ENCODE data around the gene LDLRAD3. TPM values are rescaled to one million over a fixed set of nuclear protein-coding genes. Genes with fewer than 3 reads are reported as not detected.
"Not testable (repeated sequence)": the region's sequence is repeated elsewhere in the genome, so short reads cannot be mapped to it uniquely, and the experiment has no call there.

The LDLRAD3 gene
- total RNA-seq, 1 experiment from 2014 or later: 38.8 TPM

GRCh38 chr11:36187622-36188021 is 243.8 kb downstream of the LDLRAD3 start:
- no peaks in the 10 kb centered on the region; the same call in 1 of the 2 replicates for H3K36me3 ChIP-seq
- H3K9me3 ChIP-seq (replicated peaks): no peaks in the 10 kb centered on the region
- no peaks in the 10 kb centered on the region for H3K27me3 ChIP-seq
- H3K4me1 ChIP-seq: peaks cover 6% of the 10 kb centered on the region
- no peak for DNase-seq
- H3K27ac ChIP-seq: no peak overlapping the region
- no peak overlapping the region for H3K4me3 ChIP-seq

- not testable (repeated sequence) for H3K9me3 ChIP-seq (replicated peaks); H3K27me3 ChIP-seq; H3K4me1 ChIP-seq; H3K27ac ChIP-seq; H3K4me3 ChIP-seq; H3K36me3 ChIP-seq; DNase-seq
These were observed 245.9 kb downstream of the LDLRAD3 start for GRCh38 chr11:36189735-36190134.

GRCh38 chr11:36191941-36192340 is 248.1 kb downstream of the LDLRAD3 start:
- Histone ChIP-seq H3K9me3 (replicated peaks) (no peaks in the 10 kb centered on the region), H3K4me1 (peaks cover 17% of the 10 kb centered on the region), H3K27me3 (no peaks in the 10 kb centered on the region), H3K4me3 (no peak overlapping the region), H3K36me3 (no peaks in the 10 kb centered on the region; the same call in 1 of the 2 replicates), H3K27ac (no peak overlapping the region)
- no peak for DNase-seq

GRCh38 chr11:36192425-36193289 is 248.8 kb downstream of the LDLRAD3 start:
- H3K9me3 ChIP-seq (replicated peaks): no peaks in the 10 kb centered on the region
- DNase-seq: no peak
- no peak overlapping the region for H3K27ac ChIP-seq
- no peaks in the 10 kb centered on the region; the same call in 1 of the 2 replicates for H3K36me3 ChIP-seq
- H3K4me3 ChIP-seq: no peak overlapping the region
- H3K4me1 ChIP-seq: peaks cover 17% of the 10 kb centered on the region
- H3K27me3 ChIP-seq: no peaks in the 10 kb centered on the region

- DNase-seq: no peak
- no peaks in the 10 kb centered on the region for H3K9me3 ChIP-seq (replicated peaks)
- H3K27me3 ChIP-seq: no peaks in the 10 kb centered on the region
- H3K4me1 ChIP-seq: peaks cover 17% of the 10 kb centered on the region
- H3K4me3 ChIP-seq: no peak overlapping the region
- no peaks in the 10 kb centered on the region; the same call in 1 of the 2 replicates for H3K36me3 ChIP-seq
- H3K27ac ChIP-seq: no peak overlapping the region
These were observed 249.4 kb downstream of the LDLRAD3 start for GRCh38 chr11:36193290-36193619.

GRCh38 chr11:36193721-36194120 is 249.9 kb downstream of the LDLRAD3 start:
- no peak for DNase-seq
- no peak overlapping the region for H3K27ac ChIP-seq

GRCh38 chr11:36195496-36196354 is 251.9 kb downstream of the LDLRAD3 start:
- peak; percentile 22 to 51 for DNase-seq
- no peaks in the 10 kb centered on the region for H3K27me3 ChIP-seq

More at GRCh38 chr11:36193721-36194120, 249.9 kb downstream of the LDLRAD3 start:
- peaks cover 3% of the 10 kb centered on the region for H3K36me3 ChIP-seq
- H3K4me3 ChIP-seq: no peak overlapping the region
- H3K27me3 ChIP-seq: no peaks in the 10 kb centered on the region
- H3K4me1 ChIP-seq: peaks cover 17% of the 10 kb centered on the region
- no peaks in the 10 kb centered on the region for H3K9me3 ChIP-seq (replicated peaks)

GRCh38 chr11:36196411-36196998 is 252.6 kb downstream of the LDLRAD3 start:
- DNase-seq: peak; percentile 7 to 48
- H3K27ac ChIP-seq: peak overlapping the region; percentile 47
- peaks cover 12% of the 10 kb centered on the region for H3K36me3 ChIP-seq
- H3K4me1 ChIP-seq: peaks cover 17% of the 10 kb centered on the region
- H3K4me3 ChIP-seq: no peak overlapping the region
- H3K27me3 ChIP-seq: no peaks in the 10 kb centered on the region
- no peaks in the 10 kb centered on the region for H3K9me3 ChIP-seq (replicated peaks)

More at GRCh38 chr11:36195496-36196354, 251.9 kb downstream of the LDLRAD3 start:
- Histone ChIP-seq H3K4me1 (peaks cover 17% of the 10 kb centered on the region), H3K36me3 (peaks cover 12% of the 10 kb centered on the region), H3K4me3 (no peak overlapping the region), H3K9me3 (replicated peaks) (no peaks in the 10 kb centered on the region), H3K27ac (peak overlapping the region; percentile 47)

- Histone ChIP-seq H3K27me3 (no peaks in the 10 kb centered on the region), H3K9me3 (replicated peaks) (no peaks in the 10 kb centered on the region), H3K36me3 (peaks cover 14% of the 10 kb centered on the region), H3K27ac (no peak overlapping the region), H3K4me3 (no peak overlapping the region), H3K4me1 (peaks cover 5% of the 10 kb centered on the region; the same call in 1 of the 2 replicates)
- no peak for DNase-seq
These were observed 257.5 kb downstream of the LDLRAD3 start for GRCh38 chr11:36201411-36201810.

GRCh38 chr11:36205536-36205935 is 261.7 kb downstream of the LDLRAD3 start:
- H3K36me3 ChIP-seq: peaks cover 7% of the 10 kb centered on the region; the same call in 1 of the 2 replicates
- H3K4me3 ChIP-seq: no peak overlapping the region
- no peaks in the 10 kb centered on the region for H3K9me3 ChIP-seq (replicated peaks)
- DNase-seq: no peak
- no peaks in the 10 kb centered on the region for H3K4me1 ChIP-seq
- H3K27me3 ChIP-seq: no peaks in the 10 kb centered on the region
- H3K27ac ChIP-seq: no peak overlapping the region

- Histone ChIP-seq H3K4me1 (no peaks in the 10 kb centered on the region), H3K27ac (no peak overlapping the region), H3K27me3 (no peaks in the 10 kb centered on the region), H3K9me3 (replicated peaks) (no peaks in the 10 kb centered on the region), H3K36me3 (peaks cover 4% of the 10 kb centered on the region; the same call in 1 of the 2 replicates), H3K4me3 (no peak overlapping the region)
- DNase-seq: no peak
These were observed 266.7 kb downstream of the LDLRAD3 start for GRCh38 chr11:36210529-36210928.

- H3K36me3 ChIP-seq: peaks cover 2% of the 10 kb centered on the region
- no peaks in the 10 kb centered on the region for H3K9me3 ChIP-seq (replicated peaks)
- H3K4me3 ChIP-seq: no peak overlapping the region
- H3K27ac ChIP-seq: no peak overlapping the region
- no peaks in the 10 kb centered on the region for H3K4me1 ChIP-seq
- H3K27me3 ChIP-seq: no peaks in the 10 kb centered on the region
- DNase-seq: no peak
These were observed 268.0 kb downstream of the LDLRAD3 start for GRCh38 chr11:36211761-36212430.

- Histone ChIP-seq H3K4me1 (no peaks in the 10 kb centered on the region), H3K4me3 (no peak overlapping the region), H3K9me3 (replicated peaks) (no peaks in the 10 kb centered on the region), H3K36me3 (no peaks in the 10 kb centered on the region; the same call in 1 of the 2 replicates), H3K27ac (no peak overlapping the region), H3K27me3 (no peaks in the 10 kb centered on the region)
- peak in 1 of 2 experiments; percentile 20 for DNase-seq
These were observed 268.9 kb downstream of the LDLRAD3 start for GRCh38 chr11:36212564-36213392.

Measured in SJCRH30 (cell line).